CD14-positive monocyte (primary cell): ENCODE results near the gene UBE2G1. TPM values are rescaled to one million over a fixed set of nuclear protein-coding genes. Genes with fewer than 3 reads are reported as not detected.

Experiments used
- DNase-seq, 3 donors: peaks; one replicate each; pipeline ENCODE4 v3.0.0-alpha.2; 2011 to 2022
- H2AFZ ChIP-seq: 2 replicates; pipeline ENCODE4 v1.6.0; 2012; ENCODE audit warnings: mild to moderate bottlenecking, low read depth, low read length, inconsistent platforms; ENCODE audit not compliant: insufficient read depth, poor library complexity, severe bottlenecking
- H3K27ac ChIP-seq, 2 donors: 1 replicate in 1 of 2; 2 replicates in 1 of 2; pipeline ENCODE4 v1.5.1; 2012 to 2013; ENCODE audit warnings: low read length in 2 of 2, control low read depth in 1 of 2, inconsistent platforms in 1 of 2, low read depth in 1 of 2, mild to moderate bottlenecking in 1 of 2
- H3K27me3 ChIP-seq, 2 donors: one replicate each; pipeline versions ENCODE4 v1.6.0 to v1.6.1; 2011 to 2013; ENCODE audit warnings: low read length in 2 of 2; ENCODE audit not compliant: control insufficient read depth in 2 of 2, insufficient read depth in 2 of 2
- H3K36me3 ChIP-seq, 2 donors: replicated peaks in 1 of 2; 1 replicate in 1 of 2; 2 replicates in 1 of 2; pipeline versions ENCODE4 v1.5.1 to v1.6.1; 2012 to 2013; ENCODE audit warnings: low read length in 2 of 2, control low read depth in 1 of 2, inconsistent platforms in 1 of 2, mild to moderate bottlenecking in 1 of 2; ENCODE audit not compliant: insufficient read depth in 2 of 2, control insufficient read depth in 1 of 2
- H3K4me1 ChIP-seq, 2 donors: 1 replicate in 1 of 2; 2 replicates in 1 of 2; pipeline versions ENCODE4 v1.5.1 to v1.6.1; 2012 to 2013; ENCODE audit warnings: low read length in 2 of 2, control low read depth in 1 of 2, inconsistent platforms in 1 of 2, mild to moderate bottlenecking in 1 of 2, moderate library complexity in 1 of 2; ENCODE audit not compliant: insufficient read depth in 2 of 2, control insufficient read depth in 1 of 2
- H3K4me2 ChIP-seq: replicated peaks from 2 replicates; pipeline ENCODE3; 2012; ENCODE audit warnings: low read length, moderate library complexity, mild to moderate bottlenecking; ENCODE audit not compliant: poor library complexity, severe bottlenecking; ENCODE audit errors: extremely low read depth
- H3K4me3 ChIP-seq, 3 experiments: fragments of 200-600 bp in 1 of 3; sonication (generic) in 1 of 3; replicated peaks in 1 of 3; 1 replicate in 2 of 3; 2 replicates in 1 of 3; pipeline ENCODE4 v1.5.1; 2011 to 2013; ENCODE audit warnings: low read length in 3 of 3, mild to moderate bottlenecking in 3 of 3, control low read depth in 2 of 3, low read depth in 2 of 3, inconsistent platforms in 1 of 3, moderate library complexity in 1 of 3
- H3K79me2 ChIP-seq: 2 replicates; pipeline ENCODE4 v1.6.0; 2012; ENCODE audit warnings: mild to moderate bottlenecking, control low read depth, inconsistent platforms, low read length, moderate library complexity; ENCODE audit not compliant: insufficient read depth
- H3K9ac ChIP-seq: 2 replicates; pipeline ENCODE4 v1.6.0; 2017; ENCODE audit warnings: low read length, mild to moderate bottlenecking; ENCODE audit not compliant: insufficient read depth, poor library complexity, severe bottlenecking
- H3K9me3 ChIP-seq, 2 donors: replicated peaks in 1 of 2; 1 replicate in 1 of 2; 2 replicates in 1 of 2; pipeline versions ENCODE4 v1.5.1 to v1.6.1; 2012 to 2013; ENCODE audit warnings: low read length in 2 of 2, control low read depth in 1 of 2; ENCODE audit not compliant: control insufficient read depth in 1 of 2, insufficient read depth in 1 of 2
- H4K20me1 ChIP-seq: 2 replicates; pipeline ENCODE4 v1.6.0; 2012; ENCODE audit warnings: mild to moderate bottlenecking, low read length, control low read depth, moderate library complexity; ENCODE audit not compliant: insufficient read depth
- H3K27ac Mint-ChIP-seq, 7 donors: one replicate each; pipeline ENCODE4 v1.8.0; 2020; ENCODE audit warnings: mild to moderate bottlenecking in 7 of 7, mixed read lengths in 7 of 7, moderate library complexity in 6 of 7, inconsistent platforms in 2 of 7
- H3K27me3 Mint-ChIP-seq, 3 donors: one replicate each; pipeline ENCODE4 v1.8.0; 2021 to 2022; ENCODE audit warnings: low read depth in 3 of 3, mild to moderate bottlenecking in 3 of 3, mixed read lengths in 3 of 3, moderate library complexity in 3 of 3, inconsistent platforms in 1 of 3
- H3K36me3 Mint-ChIP-seq, 2 donors: one replicate each; pipeline ENCODE4 v1.8.0; 2020; ENCODE audit warnings: mixed read lengths in 2 of 2, inconsistent platforms in 1 of 2, mild to moderate bottlenecking in 1 of 2
- H3K4me1 Mint-ChIP-seq: one replicate; pipeline ENCODE4 v1.8.0; 2020; ENCODE audit warnings: mild to moderate bottlenecking, mixed read lengths
- H3K4me3 Mint-ChIP-seq, 2 donors: one replicate each; pipeline ENCODE4 v1.8.0; 2020; ENCODE audit warnings: mild to moderate bottlenecking in 2 of 2, mixed read lengths in 2 of 2, moderate library complexity in 1 of 2
- H3K9me3 Mint-ChIP-seq, 7 donors: one replicate each; pipeline ENCODE4 v1.8.0; 2020 to 2022; ENCODE audit warnings: mixed read lengths in 7 of 7, mild to moderate bottlenecking in 6 of 7, moderate library complexity in 6 of 7, inconsistent platforms in 2 of 7
- CTCF ChIP-seq: fragments of 200-600 bp; IDR thresholded peaks from one replicate; pipeline ENCODE4 v1.8.0; 2022; ENCODE audit warnings: antibody characterized with exemption, mild to moderate bottlenecking
- WGBS: methylation state at CpG from one replicate; pipeline ENCODE4 v1.1.5; 2013; ENCODE audit warnings: missing lambda C conversion rate; ENCODE audit not compliant: insufficient coverage; 5-methylcytosine and 5-hydroxymethylcytosine counted together
- intact Hi-C, 2 donors: fragments of 100-400 bp; cut with micrococcal nuclease; formaldehyde crosslinking; loops; one replicate each; pipeline versions ENCODE4 v1.15.0 to v1.15.1; 2023
- polyA plus RNA-seq, 3 donors: library from polyadenylated mRNA; depleted of rRNA in 1 of 3; unstranded in 2 of 3; stranded (reverse) in 1 of 3; fragments of 300-500 nt in 2 of 3; fragments of >200 nt in 1 of 3; fragmentation: Illumina TruSeq in 2 of 3; gene quantifications; 1 replicate in 2 of 3; 2 replicates in 1 of 3; pipeline ENCODE4 v1.2.3, GENCODE V29; 2012 to 2021

The UBE2G1 gene
- polyA plus RNA-seq, 3 donors, result 18.3 to 41.4 (median 29.3) TPM

DNA sequence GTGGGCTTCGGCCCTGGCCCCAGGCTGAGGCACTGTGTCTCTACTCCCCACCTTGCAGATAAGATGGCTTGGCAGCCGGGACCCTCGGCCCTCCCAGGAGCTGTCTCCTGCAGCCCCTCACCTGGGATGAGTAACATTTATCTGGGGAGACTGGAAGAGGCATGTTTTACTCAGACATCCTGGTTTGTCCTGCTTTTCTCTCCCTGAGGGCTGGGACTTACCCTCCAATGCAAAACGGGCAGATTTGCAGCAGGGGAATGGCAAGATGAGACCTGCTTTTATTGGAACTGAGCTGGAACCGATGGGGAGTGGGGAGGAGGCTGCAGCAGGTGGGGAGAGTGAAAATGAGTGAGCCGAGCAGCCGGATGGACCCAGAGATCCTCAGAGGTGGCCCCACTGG, 27.3 kb upstream of the UBE2G1 start:
- intact Hi-C loops, result no loop called here
- WGBS, result 99% methylated on average over 5 of the region's 7 CpGs
- H3K4me3 Mint-ChIP-seq, result no peak overlapping the region
- Histone ChIP-seq H3K9me3 (no peaks in the 10 kb centered on the region), H3K4me3 (no peak overlapping the region), H4K20me1 (no peaks in the 10 kb centered on the region), H3K79me2 (no peaks in the 10 kb centered on the region), H3K4me1 (no peaks in the 10 kb centered on the region), H3K4me2 (no peak overlapping the region), H2AFZ (no peak overlapping the region), H3K36me3 (no peaks in the 10 kb centered on the region), H3K27ac (no peak overlapping the region), H3K27me3 (no peaks in the 10 kb centered on the region), H3K9ac (no peak overlapping the region)
- H3K9me3 Mint-ChIP-seq, result no peaks in the 10 kb centered on the region
- no peaks in the 10 kb centered on the region for H3K36me3 Mint-ChIP-seq
- H3K4me1 Mint-ChIP-seq, result peaks cover 10% of the 10 kb centered on the region
- no peak for DNase-seq
- no peak for TF ChIP-seq CTCF
- peaks cover 0 to 19% (median 11%) of the 10 kb centered on the region in 3 donors for H3K27me3 Mint-ChIP-seq
- H3K27ac Mint-ChIP-seq, result peak overlapping the region in 1 of 7 donors; percentile 74

DNA sequence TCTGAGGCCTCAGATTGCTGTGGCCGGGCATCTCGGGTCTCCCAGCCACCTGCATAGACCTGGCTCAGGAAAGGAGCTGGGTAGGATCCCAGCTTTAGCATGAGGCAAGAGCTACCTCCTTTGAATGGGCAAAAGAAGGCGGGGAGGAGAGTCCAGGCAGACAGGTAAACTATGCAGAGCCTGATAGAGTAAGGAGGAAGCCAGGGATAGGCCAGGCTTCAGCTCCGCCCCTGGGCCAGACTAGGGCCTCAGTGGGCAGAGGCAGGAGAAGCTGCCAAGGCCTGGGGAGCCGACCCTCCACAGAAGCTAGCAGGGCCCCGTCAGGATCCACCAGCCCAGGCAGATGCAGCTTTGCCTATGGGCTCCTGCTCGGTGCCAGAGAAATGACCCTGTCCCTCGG, 22.6 kb upstream of the UBE2G1 start:
- Histone ChIP-seq H2AFZ (peak overlapping the region; percentile 21), H3K9me3 (no peaks in the 10 kb centered on the region), H3K4me1 (no peaks in the 10 kb centered on the region), H3K4me2 (no peak overlapping the region), H3K27me3 (no peaks in the 10 kb centered on the region), H3K36me3 (no peaks in the 10 kb centered on the region), H4K20me1 (no peaks in the 10 kb centered on the region), H3K79me2 (no peaks in the 10 kb centered on the region), H3K27ac (no peak overlapping the region), H3K4me3 (no peak overlapping the region), H3K9ac (no peak overlapping the region)
- H3K36me3 Mint-ChIP-seq, result no peaks in the 10 kb centered on the region
- DNase-seq, result no peak
- no peaks in the 10 kb centered on the region for H3K4me1 Mint-ChIP-seq
- 98% methylated on average over 7 of the region's 8 CpGs for WGBS
- H3K4me3 Mint-ChIP-seq, result no peak overlapping the region
- H3K27me3 Mint-ChIP-seq, result peaks cover 4 to 24% (median 13%) of the 10 kb centered on the region in 3 donors
- no peak overlapping the region for H3K27ac Mint-ChIP-seq
- H3K9me3 Mint-ChIP-seq, result no peaks in the 10 kb centered on the region
- intact Hi-C loops, result no loop called here
- no peak for TF ChIP-seq CTCF
